ENCODE data around the gene VKORC1.
"Not testable (repeated sequence)": the region's sequence is repeated elsewhere in the genome, so short reads cannot be mapped to it uniquely, and the experiment has no call there.

DNA sequence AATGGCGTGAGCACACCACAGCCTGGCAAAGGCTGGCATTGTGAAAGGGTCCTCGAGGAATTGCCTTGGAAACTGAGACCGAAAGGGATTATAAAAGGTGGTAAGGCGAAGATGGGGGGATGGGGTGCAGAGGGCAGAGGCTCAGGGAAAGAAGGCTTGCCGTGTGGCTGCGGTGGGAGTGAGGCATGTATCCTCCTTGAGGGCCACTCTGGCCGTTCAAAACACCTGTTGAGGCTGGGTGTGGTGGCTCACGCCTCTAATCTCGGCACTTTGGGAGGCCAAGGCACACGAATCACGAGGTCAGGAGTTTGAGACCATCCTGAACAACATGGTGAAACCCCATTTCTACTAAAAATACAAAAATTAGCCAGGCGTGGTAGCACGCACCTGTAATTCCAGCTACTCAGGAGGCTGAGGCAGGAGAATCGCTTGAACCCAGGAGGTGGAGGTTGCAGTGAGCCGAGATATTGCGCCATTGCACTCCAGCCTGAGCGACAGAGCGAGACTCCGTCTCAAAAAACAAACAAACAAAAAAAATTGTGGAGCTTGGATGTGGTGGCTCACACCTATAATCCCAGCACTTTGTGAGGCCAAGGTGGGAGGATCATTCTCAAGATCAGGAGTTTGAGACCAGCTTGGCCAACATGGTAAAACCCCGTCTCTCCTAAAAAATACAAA lies 42.4 kb upstream of the VKORC1 start:
- TF ChIP-seq POLR2AphosphoS5, POLR2A (IDR thresholded peaks at IDR 0.05; ENCODE audit: low read depth, low read length): not testable (repeated sequence)

All from GM12892 (cell line).